ENCODE results near the gene PGGT1B.

PGGT1B gene

GRCh38 chr5:115262321-115263077 lies at the start of gene PGGT1B:
PGGT1B (minus strand) TSS chr5:115262877; CDS start chr5:115262851, 26 bp downstream.
- DNase-seq (ENCODE audit: low read depth): no peak

GRCh38 chr5:115309751-115310370 lies 47.2 kb upstream of the PGGT1B start:
- DNase-seq (ENCODE audit: low read depth): no peak

- no peak for DNase-seq (ENCODE audit: low read depth)
Measured at GRCh38 chr5:115308815-115309214, 46.1 kb upstream of the PGGT1B start.

GRCh38 chr5:115306011-115306536 lies 43.4 kb upstream of the PGGT1B start:
- no peak for DNase-seq (ENCODE audit: low read depth)

- DNase-seq (ENCODE audit: low read depth): no peak
Measured at GRCh38 chr5:115304496-115304895, 41.8 kb upstream of the PGGT1B start.

GRCh38 chr5:115298811-115299210 lies 36.1 kb upstream of the PGGT1B start:
- DNase-seq (ENCODE audit: low read depth): no peak

GRCh38 chr5:115297031-115297430 lies 34.4 kb upstream of the PGGT1B start:
- DNase-seq (ENCODE audit: low read depth): no peak

- DNase-seq (ENCODE audit: low read depth): peak; percentile 24
Measured at GRCh38 chr5:115296124-115297022, 33.7 kb upstream of the PGGT1B start, which contains the start of gene CCDC112. CCDC112 (minus strand) TSS chr5:115296654; CDS start chr5:115296543, 111 bp downstream.

GRCh38 chr5:115295777-115296123 lies 33.1 kb upstream of the PGGT1B start:
- DNase-seq (ENCODE audit: low read depth): no peak

- DNase-seq (ENCODE audit: low read depth): no peak
Measured at GRCh38 chr5:115291397-115291796, 28.7 kb upstream of the PGGT1B start.

GRCh38 chr5:115289104-115289503 lies 26.4 kb upstream of the PGGT1B start:
- DNase-seq (ENCODE audit: low read depth): no peak

- no peak for DNase-seq (ENCODE audit: low read depth)
Measured at GRCh38 chr5:115284021-115284420, 21.3 kb upstream of the PGGT1B start.

- DNase-seq (ENCODE audit: low read depth): no peak
Measured at GRCh38 chr5:115282131-115282530, 19.5 kb upstream of the PGGT1B start.

- DNase-seq (ENCODE audit: low read depth): no peak
Measured at GRCh38 chr5:115274584-115274983, 11.9 kb upstream of the PGGT1B start.

- DNase-seq (ENCODE audit: low read depth): no peak
Measured at GRCh38 chr5:115272297-115272958, 9.8 kb upstream of the PGGT1B start.

- DNase-seq (ENCODE audit: low read depth): no peak
Measured at GRCh38 chr5:115271295-115272050, 8.8 kb upstream of the PGGT1B start.

- DNase-seq (ENCODE audit: low read depth): no peak
Measured at GRCh38 chr5:115267617-115268016, 4.9 kb upstream of the PGGT1B start.

- no peak for DNase-seq (ENCODE audit: low read depth)
Measured at GRCh38 chr5:115265220-115265619, 2.5 kb upstream of the PGGT1B start.

- DNase-seq (ENCODE audit: low read depth): no peak
Measured at GRCh38 chr5:115264786-115265185, 2.1 kb upstream of the PGGT1B start.

GRCh38 chr5:115263078-115263380 lies 352 bp upstream of the PGGT1B start:
- DNase-seq (ENCODE audit: low read depth): no peak

GRCh38 chr5:115262011-115262320 lies 711 bp downstream of the PGGT1B start:
- DNase-seq (ENCODE audit: low read depth): no peak

Data from non-pigmented ciliary epithelial cell (primary cell).